Amygdala (tissue), 56 donors: ENCODE data around the gene ADAMTSL2.

Source experiments
- DNase-seq, 56 donors: peaks; one replicate each; lab custom pipeline; 2025; lab: John Stamatoyannopoulos, UW

The ADAMTSL2 gene

GRCh38 chr9:133569891-133570690 lies 35.6 kb downstream of the ADAMTSL2 start:
- no peak for DNase-seq

GRCh38 chr9:133570691-133571080 lies 36.2 kb downstream of the ADAMTSL2 start:
- DNase-seq: no peak

GRCh38 chr9:133571391-133571890 lies 36.9 kb downstream of the ADAMTSL2 start:
- DNase-seq: no peak

- no peak for DNase-seq
Measured at GRCh38 chr9:133571896-133572595, 37.5 kb downstream of the ADAMTSL2 start.

GRCh38 chr9:133572821-133573361 lies 38.4 kb downstream of the ADAMTSL2 start:
- peak in 53 of 56 donors; percentile 34 to 91 (median 76) for DNase-seq

GRCh38 chr9:133573791-133574515 lies 39.4 kb downstream of the ADAMTSL2 start:
- no peak for DNase-seq

- no peak for DNase-seq
Measured at GRCh38 chr9:133574771-133575170, 40.3 kb downstream of the ADAMTSL2 start.

- no peak for DNase-seq
Measured at GRCh38 chr9:133575186-133576030, 40.9 kb downstream of the ADAMTSL2 start.

- DNase-seq: no peak
Measured at GRCh38 chr9:133576031-133576874, 41.7 kb downstream of the ADAMTSL2 start.

GRCh38 chr9:133576875-133577736 lies 42.6 kb downstream of the ADAMTSL2 start:
- DNase-seq: no peak

GRCh38 chr9:133577737-133578112 lies 43.2 kb downstream of the ADAMTSL2 start:
- DNase-seq: no peak

- DNase-seq: no peak
Measured at GRCh38 chr9:133578524-133579441, 44.3 kb downstream of the ADAMTSL2 start.

GRCh38 chr9:133579601-133580418 lies 45.3 kb downstream of the ADAMTSL2 start:
- DNase-seq: no peak

GRCh38 chr9:133580419-133580738 lies 45.9 kb downstream of the ADAMTSL2 start:
- peak in 2 of 56 donors; percentile 10 to 36 for DNase-seq

GRCh38 chr9:133581011-133581410 lies 46.5 kb downstream of the ADAMTSL2 start:
- DNase-seq: no peak
